Measurements from ENCODE around the gene CITED4. TPM values are rescaled to one million over a fixed set of nuclear protein-coding genes. Genes with fewer than 3 reads are reported as not detected.

The CITED4 gene
- total and polyA plus RNA-seq, 4 donors: 0.89 to 12.1 (median 7.1) TPM

GRCh38 chr1:40857737-40858136, 4.4 kb downstream of the CITED4 start:
- no peak overlapping the region for H3K4me3 ChIP-seq (ENCODE audit: low read depth, low read length)

DNA sequence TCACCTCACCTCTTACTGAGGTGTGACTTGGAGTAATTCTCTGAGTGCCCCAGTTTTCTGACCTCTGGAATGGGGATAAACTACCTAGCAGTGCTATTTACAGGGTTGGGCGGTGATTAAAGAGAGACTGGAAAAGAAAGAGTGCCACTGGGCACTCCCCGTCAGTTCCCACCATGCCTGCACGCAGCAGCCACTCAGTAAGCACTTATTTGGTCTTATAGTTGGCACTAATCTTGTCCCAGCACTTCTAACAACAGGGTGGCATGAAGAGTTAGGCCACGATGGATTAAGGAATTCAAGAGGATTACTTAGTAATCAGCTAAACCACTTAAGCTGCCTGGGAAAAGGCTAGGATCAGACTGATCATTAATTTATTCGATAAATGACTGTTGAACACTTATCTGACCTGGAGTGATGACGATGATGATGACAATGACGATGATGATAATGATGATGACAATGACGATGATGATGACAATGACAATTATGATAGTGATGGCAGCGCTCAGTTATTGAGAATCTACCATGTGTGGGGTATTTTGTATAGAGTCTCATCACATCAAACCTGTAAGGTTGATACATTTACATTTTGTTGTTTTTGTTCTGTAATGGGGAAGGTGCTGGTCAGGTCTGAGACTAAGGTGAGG, 5.4 kb downstream of the CITED4 start:
- H3K4me1 ChIP-seq (ENCODE audit: control insufficient read depth, insufficient read depth, low read length): peaks cover 9% of the 10 kb centered on the region
- no peak for DNase-seq (ENCODE audit: low read depth in 4 of 6, low spot score in 6 of 6)
- WGBS (ENCODE audit: insufficient coverage): 76% methylated on average over 5 of the region's 9 CpGs
- H3K27me3 ChIP-seq (ENCODE audit: control insufficient read depth, insufficient read depth, low read length): peaks cover 2% of the 10 kb centered on the region
- H3K36me3 ChIP-seq (ENCODE audit: control insufficient read depth, insufficient read depth, low read length): no peaks in the 10 kb centered on the region
- no peak overlapping the region for H3K4me3 ChIP-seq (ENCODE audit: low read depth, low read length)
- H3K9me3 ChIP-seq (ENCODE audit: control insufficient read depth, insufficient read depth, low read length): no peaks in the 10 kb centered on the region
- H3K27ac ChIP-seq (ENCODE audit: low read depth, low read length): no peak overlapping the region

More at GRCh38 chr1:40857737-40858136, 4.4 kb downstream of the CITED4 start:
- no peak for DNase-seq (ENCODE audit: low read depth in 4 of 6, low spot score in 6 of 6)
- 75% methylated on average over 1 of the region's 2 CpGs for WGBS (ENCODE audit: insufficient coverage)
- Histone ChIP-seq H3K4me1 (ENCODE audit: control insufficient read depth, insufficient read depth, low read length) (peaks cover 14% of the 10 kb centered on the region), H3K27ac (ENCODE audit: low read depth, low read length) (no peak overlapping the region), H3K36me3 (ENCODE audit: control insufficient read depth, insufficient read depth, low read length) (no peaks in the 10 kb centered on the region), H3K9me3 (ENCODE audit: control insufficient read depth, insufficient read depth, low read length) (no peaks in the 10 kb centered on the region), H3K27me3 (ENCODE audit: control insufficient read depth, insufficient read depth, low read length) (peaks cover 2% of the 10 kb centered on the region)

- Histone ChIP-seq H3K4me1 (ENCODE audit: control insufficient read depth, insufficient read depth, low read length) (peaks cover 7% of the 10 kb centered on the region), H3K36me3 (ENCODE audit: control insufficient read depth, insufficient read depth, low read length) (no peaks in the 10 kb centered on the region), H3K27me3 (ENCODE audit: control insufficient read depth, insufficient read depth, low read length) (peaks cover 2% of the 10 kb centered on the region), H3K4me3 (ENCODE audit: low read depth, low read length) (no peak overlapping the region), H3K27ac (ENCODE audit: low read depth, low read length) (no peak overlapping the region), H3K9me3 (ENCODE audit: control insufficient read depth, insufficient read depth, low read length) (no peaks in the 10 kb centered on the region)
- 90% methylated on average over 3 of the region's 3 CpGs for WGBS (ENCODE audit: insufficient coverage)
- no peak for DNase-seq (ENCODE audit: low read depth in 4 of 6, low spot score in 6 of 6)
Measured at GRCh38 chr1:40856116-40856515, 6.0 kb downstream of the CITED4 start.

DNA sequence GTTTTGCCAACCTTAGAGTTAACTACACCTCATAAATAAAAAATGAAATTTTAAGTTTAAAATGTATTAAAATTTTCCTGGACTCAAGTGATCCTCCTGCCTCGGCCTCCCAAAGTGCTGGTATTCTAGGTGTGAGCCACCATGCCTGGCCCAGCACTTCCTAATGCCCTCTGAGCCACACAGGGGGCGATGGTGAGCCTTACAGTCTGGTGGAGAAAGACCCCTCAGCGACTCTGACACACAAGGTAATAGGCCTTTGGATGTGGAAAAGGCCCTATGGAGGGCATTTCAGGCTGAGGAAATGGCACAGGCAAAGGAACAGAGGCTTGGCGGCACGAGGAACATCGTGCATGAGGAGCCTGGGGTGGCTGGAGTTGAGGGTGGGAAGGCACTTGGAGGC, 6.7 kb downstream of the CITED4 start:
- Histone ChIP-seq H3K36me3 (ENCODE audit: control insufficient read depth, insufficient read depth, low read length) (no peaks in the 10 kb centered on the region), H3K27me3 (ENCODE audit: control insufficient read depth, insufficient read depth, low read length) (peaks cover 2% of the 10 kb centered on the region), H3K27ac (ENCODE audit: low read depth, low read length) (no peak overlapping the region), H3K4me1 (ENCODE audit: control insufficient read depth, insufficient read depth, low read length) (peaks cover 1% of the 10 kb centered on the region), H3K9me3 (ENCODE audit: control insufficient read depth, insufficient read depth, low read length) (no peaks in the 10 kb centered on the region), H3K4me3 (ENCODE audit: low read depth, low read length) (no peak overlapping the region)
- DNase-seq (ENCODE audit: low read depth in 4 of 6, low spot score in 6 of 6): no peak
- WGBS (ENCODE audit: insufficient coverage): 94% methylated on average over 4 of the region's 6 CpGs

DNA sequence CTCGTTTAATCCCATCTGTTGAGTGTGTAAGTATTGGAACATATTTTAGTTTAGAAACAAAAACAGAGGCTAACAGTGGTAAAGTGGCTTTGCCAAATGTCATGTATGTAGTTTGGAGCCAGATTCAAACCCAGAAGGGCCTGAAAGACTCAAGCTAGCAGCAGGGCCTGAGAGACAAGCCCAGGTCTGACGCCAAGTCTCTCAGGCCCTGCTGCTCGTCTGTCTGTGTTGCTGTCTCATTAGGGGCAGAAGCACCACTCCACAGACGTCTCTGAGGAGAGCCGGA, 8.3 kb downstream of the CITED4 start:
- H3K27me3 ChIP-seq (ENCODE audit: control insufficient read depth, insufficient read depth, low read length): no peaks in the 10 kb centered on the region
- WGBS (ENCODE audit: insufficient coverage): 61% methylated on average over 4 of the region's 5 CpGs
- H3K9me3 ChIP-seq (ENCODE audit: control insufficient read depth, insufficient read depth, low read length): no peaks in the 10 kb centered on the region
- peaks cover 6% of the 10 kb centered on the region for H3K4me1 ChIP-seq (ENCODE audit: control insufficient read depth, insufficient read depth, low read length)
- no peaks in the 10 kb centered on the region for H3K36me3 ChIP-seq (ENCODE audit: control insufficient read depth, insufficient read depth, low read length)
- no peak overlapping the region for H3K27ac ChIP-seq (ENCODE audit: low read depth, low read length)
- DNase-seq (ENCODE audit: low read depth in 4 of 6, low spot score in 6 of 6): peak in 2 of 6 donors; percentile 64 to 92
- no peak overlapping the region for H3K4me3 ChIP-seq (ENCODE audit: low read depth, low read length)

DNA sequence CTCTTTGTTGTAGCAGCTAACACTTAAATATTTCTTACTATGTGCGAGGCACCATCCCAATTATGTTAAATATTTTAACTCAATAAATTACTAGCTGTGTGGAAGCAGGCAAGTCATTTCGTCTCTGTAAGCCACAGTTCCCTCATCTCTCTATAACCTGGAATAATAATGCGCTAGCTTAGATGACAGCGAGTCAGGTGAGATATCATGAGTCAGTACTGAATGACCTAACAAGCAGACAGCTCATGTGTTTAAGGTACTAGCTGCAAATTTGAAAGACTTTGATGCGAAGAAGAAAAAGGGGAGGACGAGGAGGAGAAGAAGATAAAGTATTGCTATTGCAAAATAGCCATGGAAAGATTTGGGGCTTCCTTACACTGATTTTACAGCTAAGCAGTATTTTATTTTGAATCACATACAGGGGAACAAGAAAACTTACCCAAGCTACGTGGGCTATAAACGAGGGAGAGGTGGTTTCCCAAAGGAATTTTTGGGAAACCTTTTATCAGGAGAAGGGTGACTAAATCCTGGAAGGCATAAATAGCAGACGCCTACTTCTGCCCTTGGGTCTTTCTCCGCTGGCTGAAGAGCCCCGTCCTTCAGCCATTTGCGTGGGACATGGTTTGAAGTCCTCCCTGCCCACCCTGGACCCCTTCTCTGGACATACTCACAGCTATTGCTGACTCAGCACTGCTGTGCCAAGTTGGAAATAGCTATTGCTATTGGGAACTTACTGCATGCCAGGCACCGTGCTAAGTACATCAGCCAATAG, 8.9 kb downstream of the CITED4 start:
- Histone ChIP-seq H3K27me3 (ENCODE audit: control insufficient read depth, insufficient read depth, low read length) (no peaks in the 10 kb centered on the region), H3K36me3 (ENCODE audit: control insufficient read depth, insufficient read depth, low read length) (no peaks in the 10 kb centered on the region), H3K9me3 (ENCODE audit: control insufficient read depth, insufficient read depth, low read length) (no peaks in the 10 kb centered on the region), H3K4me1 (ENCODE audit: control insufficient read depth, insufficient read depth, low read length) (peaks cover 6% of the 10 kb centered on the region), H3K27ac (ENCODE audit: low read depth, low read length) (no peak overlapping the region), H3K4me3 (ENCODE audit: low read depth, low read length) (no peak overlapping the region)
- WGBS (ENCODE audit: insufficient coverage): 84% methylated on average over 10 of the region's 13 CpGs
- DNase-seq (ENCODE audit: low read depth in 4 of 6, low spot score in 6 of 6): no peak

DNA sequence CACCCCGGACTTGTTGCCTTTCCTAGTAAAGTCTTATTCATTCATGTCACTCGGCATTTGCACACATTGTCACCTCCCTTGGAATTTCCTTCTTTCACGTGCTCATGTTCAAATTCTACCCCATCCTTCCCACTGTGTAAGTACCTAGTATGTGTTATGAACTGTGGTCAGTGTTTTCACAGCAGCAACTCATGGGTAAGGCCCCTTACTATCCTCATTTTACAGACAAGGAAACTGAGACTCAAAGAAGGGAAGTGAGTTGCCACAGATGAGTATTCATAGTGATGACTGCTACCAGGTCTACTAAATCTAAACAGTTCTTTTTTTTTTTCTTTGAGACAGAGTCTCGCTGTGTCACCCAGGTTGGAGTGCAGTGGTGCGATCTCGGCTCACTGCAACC, 10.5 kb downstream of the CITED4 start:
- Histone ChIP-seq H3K27ac (ENCODE audit: low read depth, low read length) (no peak overlapping the region), H3K9me3 (ENCODE audit: control insufficient read depth, insufficient read depth, low read length) (no peaks in the 10 kb centered on the region), H3K27me3 (ENCODE audit: control insufficient read depth, insufficient read depth, low read length) (no peaks in the 10 kb centered on the region), H3K36me3 (ENCODE audit: control insufficient read depth, insufficient read depth, low read length) (no peaks in the 10 kb centered on the region), H3K4me1 (ENCODE audit: control insufficient read depth, insufficient read depth, low read length) (peaks cover 12% of the 10 kb centered on the region), H3K4me3 (ENCODE audit: low read depth, low read length) (no peak overlapping the region)
- 75% methylated on average over 2 of the region's 6 CpGs for WGBS (ENCODE audit: insufficient coverage)
- no peak for DNase-seq (ENCODE audit: low read depth in 4 of 6, low spot score in 6 of 6)

DNA sequence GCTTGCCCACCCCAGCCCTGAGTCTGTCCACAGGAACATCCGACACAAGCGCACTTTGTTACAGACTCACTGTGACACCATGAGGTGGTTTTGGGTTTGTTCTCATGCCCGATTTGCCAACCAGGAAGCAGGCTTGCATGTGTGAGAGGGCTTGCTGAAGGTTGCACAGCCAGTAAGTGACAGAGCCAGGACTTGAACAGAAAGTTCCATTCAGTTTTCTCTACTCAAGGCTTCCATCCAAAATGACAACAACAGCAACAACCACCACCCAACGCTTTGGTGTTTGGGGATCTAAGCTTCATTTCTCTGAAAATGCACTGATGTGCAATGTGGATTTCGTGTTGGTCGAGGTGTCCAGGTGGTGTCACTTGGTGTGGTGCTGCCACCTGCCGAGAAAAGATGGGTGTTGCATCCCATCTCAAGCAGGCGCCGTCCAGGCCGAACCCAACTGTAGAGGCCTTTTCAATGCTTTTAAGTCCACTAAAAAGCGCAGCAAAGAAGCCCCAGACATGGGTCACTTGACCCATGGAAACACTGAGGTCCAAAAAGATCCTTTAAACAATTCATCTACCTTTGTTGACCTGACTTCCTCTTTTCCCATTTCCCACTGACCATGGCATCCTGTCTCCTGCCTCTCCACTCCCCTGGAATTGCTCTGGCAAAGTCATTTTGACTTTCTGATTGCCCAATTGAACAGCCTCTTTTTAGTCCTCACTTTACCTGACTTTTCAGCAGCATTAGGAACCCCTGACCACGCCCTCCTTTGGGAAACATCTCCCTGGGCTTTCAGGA, 12.2 kb downstream of the CITED4 start:
- Histone ChIP-seq H3K27ac (ENCODE audit: low read depth, low read length) (no peak overlapping the region), H3K9me3 (ENCODE audit: control insufficient read depth, insufficient read depth, low read length) (no peaks in the 10 kb centered on the region), H3K27me3 (ENCODE audit: control insufficient read depth, insufficient read depth, low read length) (no peaks in the 10 kb centered on the region), H3K36me3 (ENCODE audit: control insufficient read depth, insufficient read depth, low read length) (no peaks in the 10 kb centered on the region), H3K4me1 (ENCODE audit: control insufficient read depth, insufficient read depth, low read length) (peaks cover 12% of the 10 kb centered on the region), H3K4me3 (ENCODE audit: low read depth, low read length) (no peak overlapping the region)
- peak; percentile 61 to 93 (median 72) for DNase-seq (ENCODE audit: low read depth in 4 of 6, low spot score in 6 of 6)
- 4% methylated on average over 8 of the region's 12 CpGs for WGBS (ENCODE audit: insufficient coverage)

GRCh38 chr1:40848530-40849189, 13.5 kb downstream of the CITED4 start:
- Histone ChIP-seq H3K4me1 (ENCODE audit: control insufficient read depth, insufficient read depth, low read length) (peaks cover 12% of the 10 kb centered on the region), H3K9me3 (ENCODE audit: control insufficient read depth, insufficient read depth, low read length) (no peaks in the 10 kb centered on the region), H3K4me3 (ENCODE audit: low read depth, low read length) (no peak overlapping the region), H3K27ac (ENCODE audit: low read depth, low read length) (no peak overlapping the region), H3K27me3 (ENCODE audit: control insufficient read depth, insufficient read depth, low read length) (no peaks in the 10 kb centered on the region), H3K36me3 (ENCODE audit: control insufficient read depth, insufficient read depth, low read length) (no peaks in the 10 kb centered on the region)
- DNase-seq (ENCODE audit: low read depth in 4 of 6, low spot score in 6 of 6): peak in 2 of 6 donors; percentile 74 to 75
- 44% methylated on average over 5 of the region's 6 CpGs for WGBS (ENCODE audit: insufficient coverage)
